Stimulated activated CD4-positive, alpha-beta T cell treated with anti-CD3 and anti-CD28 coated beads, Interleukin-4, amount 100 ng/mL, for 48 hours (primary cell): ENCODE results near the gene C20orf173.
"Not testable (repeated sequence)": the region's sequence is repeated elsewhere in the genome, so short reads cannot be mapped to it uniquely, and the experiment has no call there.

Experiments used
- DNase-seq, 2 donors: peaks; one replicate each; pipeline ENCODE4 v3.0.0-alpha.2; 2020; ENCODE audit warnings: low read depth in 2 of 2

Gene C20orf173

DNA sequence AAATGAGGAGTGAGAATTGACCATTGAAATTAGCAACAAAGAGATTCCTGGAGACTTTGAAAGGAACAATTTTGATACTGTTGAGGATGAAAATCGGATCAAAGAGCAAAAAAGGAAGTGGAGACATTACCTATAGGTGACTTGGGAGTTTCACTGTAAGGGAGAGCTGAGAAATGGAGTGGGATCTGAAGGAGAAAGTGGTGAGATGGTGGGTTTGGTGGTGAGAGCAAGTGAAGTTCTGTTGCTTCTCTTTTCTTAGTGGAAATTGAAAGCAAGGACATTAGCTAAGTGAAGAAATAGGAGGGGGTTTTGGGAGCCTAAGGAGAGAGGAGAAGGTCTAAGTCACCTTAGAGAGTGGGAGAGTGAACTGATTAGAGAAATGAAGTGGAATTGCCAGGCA, 16.7 kb upstream of the C20orf173 start:
- DNase-seq = no peak

DNA sequence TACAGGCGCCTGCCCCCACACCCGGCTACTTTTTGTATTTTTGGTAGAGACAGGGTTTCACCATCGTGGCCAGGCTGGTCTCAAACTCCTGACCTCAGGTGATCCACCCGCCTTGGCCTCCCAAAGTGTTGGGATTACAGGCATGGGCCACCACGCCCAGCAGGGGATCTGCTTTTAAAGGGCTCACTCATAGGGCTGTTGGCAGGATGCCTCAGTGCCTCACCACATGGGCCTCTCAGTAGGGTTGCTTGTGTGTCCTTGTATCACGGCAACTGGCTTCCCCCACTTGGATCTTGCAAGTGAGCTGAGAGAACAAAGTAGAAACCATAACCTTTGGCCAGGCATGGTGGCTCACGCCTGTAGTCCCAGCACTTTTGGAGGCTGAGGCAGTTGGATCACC, 15.5 kb upstream of the C20orf173 start:
- DNase-seq = not testable (repeated sequence)

DNA sequence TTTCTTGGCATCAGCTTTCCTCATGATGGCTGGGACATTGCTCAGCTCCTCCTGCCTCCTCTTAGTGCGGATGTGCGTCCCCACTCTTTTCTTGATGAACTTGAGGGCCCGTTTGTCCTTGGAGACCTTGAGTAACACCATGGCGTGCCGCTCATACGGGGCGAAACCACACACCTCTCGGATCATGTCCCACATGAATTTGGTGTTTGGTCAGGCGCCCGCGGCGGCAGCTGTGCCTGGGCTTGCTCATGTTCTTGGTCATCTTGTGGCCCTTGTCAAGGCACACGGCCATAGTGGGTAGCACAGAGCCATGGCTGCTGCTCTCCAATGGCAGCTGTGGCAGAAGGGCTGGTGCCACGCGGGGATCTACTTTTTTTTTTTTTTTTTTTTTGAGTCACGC, 15.0 kb upstream of the C20orf173 start:
- no peak for DNase-seq

DNA sequence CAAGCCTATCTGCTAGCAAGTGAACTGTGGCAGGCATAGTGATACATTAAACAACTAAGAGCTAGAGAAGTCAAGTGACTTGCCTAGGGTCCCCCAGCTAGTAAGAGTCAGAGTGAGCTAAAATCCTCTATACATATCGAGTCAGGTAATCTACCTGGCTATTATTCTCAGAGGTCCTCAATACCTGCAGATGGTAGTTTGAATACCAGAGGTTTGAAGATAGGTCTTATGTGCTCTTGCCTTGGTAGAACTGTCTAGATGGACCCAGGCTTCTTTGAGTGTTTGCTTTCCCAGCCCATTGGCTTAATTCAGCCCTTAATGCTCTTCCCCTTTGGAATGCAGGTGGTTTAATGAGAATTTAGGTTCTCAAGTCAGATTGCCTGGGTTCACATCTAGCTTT, 13.5 kb upstream of the C20orf173 start:
- DNase-seq = no peak

DNA sequence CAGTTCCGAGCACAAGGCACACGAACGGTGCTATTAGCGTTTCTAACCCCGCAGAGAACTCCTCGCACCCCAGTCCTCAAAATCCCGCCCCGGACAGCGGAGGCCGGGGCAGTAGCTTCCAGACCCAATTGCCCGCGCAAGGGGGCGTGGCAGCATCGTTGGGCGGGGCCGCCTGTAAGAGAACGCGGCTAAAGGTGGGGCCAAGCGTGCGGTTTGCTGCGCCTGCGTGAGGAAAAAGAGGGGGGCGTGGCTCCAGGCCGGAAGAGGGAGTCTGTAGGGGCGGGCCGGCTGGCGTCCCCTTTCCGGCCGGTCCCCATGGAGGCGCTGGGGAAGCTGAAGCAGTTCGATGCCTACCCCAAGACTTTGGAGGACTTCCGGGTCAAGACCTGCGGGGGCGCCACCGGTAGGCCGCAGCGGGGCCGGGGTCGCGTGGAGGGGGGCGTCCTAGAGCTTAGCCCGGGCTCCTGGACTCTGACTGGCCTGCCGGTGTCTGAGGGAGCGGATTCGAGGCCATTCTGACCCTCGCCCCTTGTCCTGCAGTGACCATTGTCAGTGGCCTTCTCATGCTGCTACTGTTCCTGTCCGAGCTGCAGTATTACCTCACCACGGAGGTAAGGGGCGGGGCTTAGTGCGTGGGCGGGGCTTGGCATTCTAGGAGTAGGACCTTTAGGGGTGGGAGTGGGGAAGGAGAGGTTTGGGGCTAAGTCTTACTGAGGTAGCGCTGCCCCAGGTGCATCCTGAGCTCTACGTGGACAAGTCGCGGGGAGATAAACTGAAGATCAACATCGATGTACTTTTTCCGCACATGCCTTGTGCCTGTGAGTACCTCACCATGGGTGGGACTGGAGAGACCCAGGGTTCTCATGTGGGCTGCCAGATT, 12.6 kb upstream of the C20orf173 start, which contains the start of gene ERGIC3:
Gene ERGIC3 (plus strand): TSS at position 296 of the 880 bp plus-strand sequence. CDS start 20 bp downstream, at position 316.
- peak; percentile 96 to 99 for DNase-seq

DNA sequence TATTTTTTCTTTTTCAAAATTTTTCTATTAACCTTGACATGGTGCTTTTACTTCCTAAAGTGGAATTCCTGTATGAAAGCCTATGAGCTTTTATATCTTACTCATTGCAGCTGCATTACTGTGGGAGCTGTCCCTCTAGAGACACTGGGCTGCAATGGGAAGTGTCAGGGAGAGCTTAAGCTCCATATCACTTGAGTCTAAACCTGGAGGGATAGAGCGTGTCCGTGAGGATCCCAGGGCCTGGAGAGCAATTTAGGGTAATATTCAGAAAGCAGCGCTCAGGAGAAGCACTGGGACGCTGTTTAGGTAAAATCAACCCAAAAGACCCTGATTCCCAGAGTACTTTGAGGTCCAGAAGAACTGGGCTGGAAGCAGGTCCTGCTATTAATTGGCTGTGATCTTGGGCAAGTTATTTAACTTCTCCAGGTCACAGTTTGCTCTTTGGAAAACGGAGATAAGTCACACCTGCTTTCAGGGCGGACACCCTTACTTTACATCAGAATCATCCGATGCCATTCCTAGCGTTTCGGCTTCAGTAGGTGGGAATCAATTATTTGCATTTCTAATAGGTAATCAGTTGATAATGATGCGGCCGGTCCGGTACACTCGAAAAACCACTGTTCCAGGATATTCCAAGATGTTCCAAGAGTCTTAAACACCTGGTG, 11.8 kb upstream of the C20orf173 start:
- DNase-seq = no peak

DNA sequence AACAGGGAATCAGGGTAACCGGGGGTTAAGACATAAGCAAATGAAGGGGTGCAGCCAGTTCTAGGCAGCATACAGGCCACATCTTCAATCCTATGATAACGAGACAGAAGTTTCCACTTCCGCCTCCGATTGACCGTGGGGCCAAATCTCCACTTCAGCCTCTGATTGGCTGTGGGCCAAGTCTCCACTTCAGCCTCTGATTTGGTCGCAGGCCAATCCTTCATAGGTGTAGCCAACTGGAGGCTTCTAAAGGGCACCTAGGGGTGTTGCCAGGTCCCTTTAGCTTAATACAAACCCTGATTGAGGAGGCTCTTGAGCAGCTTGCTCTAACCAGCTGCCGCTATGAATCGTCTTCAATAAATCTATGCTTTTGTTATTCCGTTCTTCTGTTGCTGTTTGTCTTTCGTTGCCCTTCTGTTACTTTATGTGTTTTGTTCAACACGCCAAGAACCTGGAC, 10.3 kb upstream of the C20orf173 start:
- DNase-seq = no peak

DNA sequence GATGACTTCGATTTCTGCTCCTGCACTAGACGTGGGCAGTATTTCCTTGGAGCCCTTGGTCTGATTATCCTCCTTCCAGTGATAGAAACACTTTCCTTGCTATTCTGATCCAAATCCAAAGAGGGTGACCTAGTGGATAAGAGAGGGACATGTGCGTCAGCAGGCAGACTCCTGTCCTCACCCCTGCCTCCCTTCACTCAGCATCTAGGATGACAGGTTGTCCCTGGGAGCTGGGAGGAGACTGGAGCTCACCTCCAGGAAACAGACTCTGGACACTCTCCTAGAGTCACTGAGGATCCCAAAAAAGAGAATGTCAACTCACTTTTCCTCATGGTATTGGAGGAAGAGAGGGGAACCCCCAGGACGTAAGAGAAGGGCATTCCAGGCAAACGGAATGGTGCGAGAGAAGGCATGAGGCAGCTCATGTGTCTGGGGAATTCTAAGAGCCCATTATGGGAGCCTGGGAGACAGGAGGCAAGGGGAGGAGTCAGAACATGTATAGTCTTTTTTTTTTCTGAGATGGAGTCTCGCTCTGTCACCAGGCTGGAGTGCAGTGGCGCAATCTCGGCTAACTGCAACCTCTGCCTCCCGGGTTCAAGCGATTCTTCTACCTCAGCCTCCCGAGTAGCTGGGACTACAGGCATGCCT, 2.2 kb downstream of the C20orf173 start:
- no peak for DNase-seq

DNA sequence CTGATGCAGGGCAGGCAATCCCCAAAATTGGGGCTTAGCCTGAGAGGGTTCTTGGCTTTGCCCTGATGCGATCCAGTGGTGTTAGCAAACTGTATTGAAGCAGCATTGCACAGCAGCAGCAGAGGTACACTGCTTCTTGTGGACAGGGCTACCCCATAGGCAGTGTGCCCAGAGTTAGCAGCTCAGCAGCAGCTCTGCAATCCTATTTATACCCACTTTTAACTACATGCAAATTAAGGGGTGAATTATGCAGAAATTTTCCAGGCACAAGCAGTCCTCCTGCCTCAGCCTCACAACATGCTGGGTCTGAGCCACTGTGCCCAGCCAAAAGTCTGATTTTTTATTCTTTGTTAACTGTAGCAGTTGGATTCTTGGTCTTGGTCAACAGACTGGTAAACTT, 3.8 kb downstream of the C20orf173 start:
- no peak for DNase-seq

DNA sequence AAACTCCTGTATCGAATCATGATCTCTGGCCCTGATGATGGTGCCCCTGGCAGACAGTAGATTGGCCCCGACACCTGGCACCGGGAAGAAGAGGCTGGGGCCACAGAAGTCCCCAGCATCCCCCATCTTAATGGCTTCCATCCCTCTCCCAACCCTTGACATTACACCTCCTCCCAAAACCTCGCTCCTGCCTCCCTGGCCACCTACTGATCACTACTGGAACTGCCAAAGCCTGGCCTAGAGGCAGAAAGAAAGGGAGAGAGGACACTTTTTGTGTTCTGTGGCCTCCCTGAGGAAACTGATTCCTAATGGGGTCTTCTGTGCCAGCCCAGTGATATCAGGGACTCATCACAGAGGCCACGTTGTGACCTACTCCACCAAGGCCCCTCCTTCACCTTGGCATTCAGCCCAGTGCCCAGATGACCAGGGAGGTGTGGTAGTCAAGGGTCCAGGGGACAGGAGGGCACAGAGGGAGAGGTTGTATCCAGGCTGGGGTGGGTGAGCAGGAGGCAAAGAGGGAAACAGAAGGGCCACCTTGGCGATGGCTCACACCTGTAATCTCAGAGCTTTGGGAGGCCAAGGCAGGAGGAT, 6.1 kb downstream of the C20orf173 start:
- peak in 1 of 2 donors; percentile 19 for DNase-seq

DNA sequence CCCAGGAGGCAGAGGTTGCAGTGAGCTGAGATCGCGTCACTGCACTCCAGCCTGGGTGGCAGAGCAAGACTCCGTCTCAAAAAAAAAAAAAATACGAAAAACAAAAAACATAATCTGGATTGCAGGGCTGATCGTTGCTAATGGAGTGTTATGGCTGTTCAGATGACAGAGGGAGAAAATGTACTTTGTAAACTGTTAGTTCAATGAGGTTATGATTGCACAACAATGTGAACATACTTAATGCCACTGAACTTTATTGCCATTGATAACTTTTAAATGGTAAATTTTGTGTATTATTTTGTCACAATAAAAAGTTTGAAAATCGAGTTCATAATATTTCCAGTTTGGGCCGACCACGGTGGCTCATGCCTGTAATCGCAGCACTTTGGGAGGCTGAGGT, 10.5 kb downstream of the C20orf173 start:
- no peak for DNase-seq

DNA sequence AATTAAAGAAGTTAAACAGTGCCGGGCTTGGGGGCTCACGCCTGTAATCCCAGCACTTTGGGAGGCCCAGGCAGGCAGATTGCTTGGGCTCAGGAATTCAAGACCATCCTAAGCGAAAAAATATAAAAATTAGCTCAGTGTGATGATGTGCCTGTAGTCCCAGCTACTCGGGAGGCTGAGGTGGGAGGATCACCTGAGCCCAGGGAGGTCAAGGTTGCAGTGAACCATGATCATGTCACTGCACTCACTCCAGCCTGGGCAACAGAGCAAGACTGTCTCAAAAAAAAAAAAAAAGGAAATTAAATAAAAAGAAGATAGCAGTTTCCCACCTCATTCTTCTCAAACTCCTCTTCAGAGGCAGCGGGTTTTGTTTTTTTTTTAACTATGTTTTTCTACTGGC, 11.7 kb downstream of the C20orf173 start:
- DNase-seq = not testable (repeated sequence)

DNA sequence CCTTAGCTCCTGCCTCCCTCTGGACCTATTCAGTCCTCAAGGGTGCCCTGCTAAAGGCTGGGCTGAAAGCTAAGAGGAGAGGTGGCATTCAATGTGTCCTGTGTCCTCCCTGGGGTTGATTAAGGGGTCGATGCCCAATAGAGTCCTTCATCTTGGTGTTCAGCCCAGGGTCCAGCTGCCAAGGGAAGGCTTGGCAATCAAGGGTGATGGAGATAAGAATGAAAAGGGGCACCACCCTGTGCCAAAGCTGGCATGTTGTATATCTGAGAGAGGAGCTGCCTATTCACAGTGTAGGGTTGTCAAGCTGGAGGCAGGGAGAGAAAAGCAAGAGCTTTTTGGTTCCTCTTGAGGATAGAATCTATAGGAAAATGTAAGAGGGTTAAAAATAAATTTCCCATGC, 12.3 kb downstream of the C20orf173 start:
- DNase-seq = no peak

DNA sequence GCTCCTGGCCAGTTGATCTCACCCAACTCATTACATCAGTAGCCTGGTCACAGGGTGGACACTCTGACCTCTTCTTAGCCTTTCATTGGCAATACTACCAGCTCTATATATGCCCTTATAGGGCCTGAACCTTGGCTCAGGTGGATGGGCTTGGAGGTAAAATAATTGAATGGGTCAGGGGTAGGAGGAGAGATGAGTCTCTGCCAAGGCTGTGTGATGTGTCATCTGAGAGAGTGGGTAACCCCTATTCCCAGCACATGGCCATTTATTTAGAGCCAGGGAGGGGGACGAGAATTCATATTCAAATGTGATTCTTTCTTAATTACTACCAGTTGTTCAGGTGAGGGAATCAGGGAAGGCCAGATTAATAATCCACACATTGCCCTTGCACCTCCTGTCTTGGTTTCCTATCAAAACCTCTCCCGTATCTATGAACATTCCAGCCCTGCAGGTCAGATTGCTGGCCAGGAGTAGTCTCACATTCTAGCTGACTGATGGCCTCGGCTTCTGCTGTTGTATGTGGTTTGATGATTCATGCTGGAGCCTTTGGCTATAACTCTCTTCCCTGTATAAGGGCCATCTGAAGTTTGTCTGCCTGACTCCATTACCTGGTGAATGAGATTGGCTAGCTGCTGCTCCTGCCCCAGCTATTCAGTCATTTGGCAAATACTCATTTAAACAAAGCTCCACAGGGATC, 13.4 kb downstream of the C20orf173 start:
- no peak for DNase-seq

DNA sequence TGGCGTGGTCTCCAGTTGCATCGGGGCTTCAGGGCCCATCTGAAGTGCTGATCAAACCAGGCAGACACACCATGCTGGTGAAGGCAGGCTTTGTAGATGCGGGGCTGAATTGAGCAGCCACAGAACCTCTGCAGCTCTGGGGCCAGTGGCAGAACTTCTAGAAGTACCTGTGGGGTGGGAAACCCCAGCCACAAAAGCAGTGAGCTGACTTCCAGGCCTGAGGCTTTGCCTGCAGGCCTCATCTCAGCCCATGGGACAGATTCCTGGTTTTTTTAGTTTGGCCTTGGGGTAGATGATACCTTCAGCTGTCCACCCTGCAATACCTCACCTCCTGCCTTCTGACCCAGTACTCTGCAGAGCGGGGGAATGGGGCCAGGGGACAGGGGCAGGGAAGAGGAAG, 14.1 kb downstream of the C20orf173 start:
- no peak for DNase-seq

DNA sequence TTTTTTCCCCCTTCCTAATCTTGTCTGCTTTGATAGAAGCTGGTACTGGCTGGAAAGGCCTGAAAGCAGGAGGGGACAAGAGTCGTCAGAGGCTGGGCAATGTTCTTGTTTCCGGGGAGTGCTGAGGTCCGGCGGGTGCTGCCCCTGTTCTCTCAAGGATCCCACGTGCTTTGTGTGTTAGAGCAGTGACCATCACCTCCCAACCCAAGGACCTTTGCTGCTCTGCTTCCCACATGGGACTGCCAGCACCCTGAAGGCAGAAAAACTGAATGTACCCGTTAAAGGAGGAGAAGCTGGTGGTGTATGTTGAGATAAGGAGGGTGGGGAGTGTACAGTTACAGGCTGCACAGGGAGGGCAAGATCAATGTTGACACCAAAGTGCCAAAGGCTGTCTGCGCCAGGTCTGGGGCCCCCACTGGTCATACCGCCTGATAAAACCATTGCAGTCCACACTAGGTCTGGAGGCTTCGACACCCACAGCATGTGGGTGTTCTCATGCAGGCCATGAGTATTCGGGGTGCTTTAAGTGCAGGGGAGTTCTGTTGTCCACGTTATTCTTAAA, 15.0 kb downstream of the C20orf173 start:
- no peak for DNase-seq

DNA sequence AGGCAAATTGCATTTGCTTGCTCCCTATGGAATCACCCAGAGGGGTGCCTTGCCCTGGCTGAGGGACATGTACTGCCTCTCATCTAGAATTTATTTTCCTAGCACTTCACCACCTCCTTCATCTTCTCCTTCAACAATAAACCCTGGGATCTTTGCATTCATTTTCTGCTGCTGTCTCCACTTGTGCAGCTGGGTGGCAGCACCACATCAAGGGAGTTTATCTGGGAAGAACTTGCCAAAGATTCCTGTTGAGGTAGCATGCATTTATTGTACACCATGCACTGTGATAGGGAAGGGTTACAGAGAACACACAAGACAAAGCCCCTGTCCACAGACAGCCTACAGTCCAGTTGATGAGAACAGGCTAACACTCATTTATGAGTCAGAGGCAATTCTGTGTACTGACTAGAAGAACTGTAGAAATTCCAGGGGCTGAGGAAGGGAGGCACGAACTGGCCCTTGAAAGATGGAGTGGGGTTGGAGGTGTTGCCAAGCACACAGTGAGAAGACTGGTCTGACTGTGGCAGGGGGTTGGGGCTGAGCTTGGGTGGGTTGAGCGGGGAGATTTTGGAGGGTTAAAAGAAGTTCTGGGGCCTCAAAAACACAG, 17.5 kb downstream of the C20orf173 start:
- no peak for DNase-seq

DNA sequence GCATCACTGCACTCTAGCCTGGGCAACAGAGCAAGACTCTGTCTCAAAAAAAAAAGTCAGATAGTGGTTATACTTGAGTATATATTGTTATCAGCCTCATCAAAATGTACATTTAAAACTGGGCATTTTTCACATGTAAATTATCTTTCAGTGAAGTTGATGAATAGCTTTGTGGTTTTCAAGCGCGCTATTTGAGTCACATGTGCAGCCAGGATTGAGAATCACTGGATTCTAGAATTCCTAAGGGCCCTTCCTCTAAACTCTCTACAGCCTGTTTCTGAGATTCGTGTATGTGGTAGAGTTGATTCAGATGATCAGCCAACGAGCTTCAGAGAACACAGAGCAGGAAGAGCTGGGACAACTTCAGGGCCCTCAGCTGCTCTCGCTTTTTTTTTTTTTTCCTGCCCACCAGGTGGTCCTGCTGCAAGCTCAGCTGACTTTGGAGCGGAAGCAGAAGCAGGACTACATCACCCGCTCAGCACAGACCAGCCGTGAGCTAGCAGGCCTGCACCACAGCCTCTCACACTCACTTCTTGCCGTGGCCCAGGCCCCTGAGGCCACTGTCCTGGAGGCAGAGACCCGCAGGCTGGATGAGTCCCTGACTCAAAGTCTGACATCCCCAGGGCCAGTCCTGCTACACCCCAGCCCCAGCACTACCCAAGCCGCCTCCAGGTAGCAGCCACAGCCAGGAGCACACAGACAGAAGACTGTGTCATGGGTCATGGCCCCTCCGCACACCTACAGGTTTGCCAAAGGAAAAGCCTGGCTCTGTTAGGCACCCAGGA, 18.3 kb downstream of the C20orf173 start:
- no peak for DNase-seq

DNA sequence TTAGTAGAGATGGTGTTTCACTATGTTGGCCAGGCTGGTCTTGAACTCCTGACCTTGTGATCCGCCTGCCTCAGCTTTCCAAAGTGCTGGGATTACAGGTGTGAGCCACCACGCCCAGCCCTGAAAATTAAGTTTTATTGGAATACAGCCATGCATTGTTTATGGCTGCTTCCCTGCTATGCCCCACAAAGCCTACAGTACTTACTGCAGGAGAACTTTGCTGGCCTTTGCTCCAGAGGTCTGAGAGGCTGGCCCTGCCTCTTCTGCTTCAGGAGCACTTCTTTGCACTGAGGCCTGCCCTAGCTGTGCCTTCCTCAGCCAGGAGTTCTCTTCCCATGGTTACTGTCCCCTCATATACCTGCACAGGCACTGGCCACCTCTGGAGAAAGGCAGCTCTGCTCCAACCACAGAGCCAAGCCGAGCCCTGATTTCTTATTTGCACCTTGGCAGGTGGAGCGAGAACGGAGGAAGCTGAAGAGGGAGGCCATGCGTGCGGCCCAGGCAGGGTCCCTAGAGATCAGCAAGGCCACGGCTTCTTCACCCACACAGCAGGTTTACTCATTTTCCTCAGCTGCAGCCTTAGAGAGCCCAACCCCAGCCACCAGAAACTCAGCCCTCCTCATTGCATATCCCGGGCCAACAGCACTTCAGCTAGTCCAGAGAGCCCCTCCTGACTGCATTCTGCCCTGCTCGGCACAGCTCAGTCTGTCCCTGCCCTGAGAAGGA, 20.8 kb downstream of the C20orf173 start:
- DNase-seq = no peak
